ENCODE measurements around the gene ASB2. TPM values are rescaled to one million over a fixed set of nuclear protein-coding genes. Genes with fewer than 3 reads are reported as not detected.

The ASB2 gene
- total and polyA plus RNA-seq, 2 of the 8 experiments (the other 6 are each of a cell fraction or from before 2014, with no cell fraction given) = 1.0 to 2.1 TPM

GRCh38 chr14:94019329-94019728 is 43.0 kb upstream of the ASB2 start (continued):
- no peak for TF ChIP-seq TCF12 (IDR thresholded peaks at IDR 0.05; ENCODE audit: low read depth, low read length)
- no peak for TF ChIP-seq EZH2 (IDR thresholded peaks at IDR 0.05; ENCODE audit: low read depth, low read length, severe bottlenecking)
- no peak for TF ChIP-seq CBX8 (IDR thresholded peaks at IDR 0.05; ENCODE audit: borderline replicate concordance, low read depth, low read length)
